H1 (cell line): Measurements from ENCODE around the gene COL5A2. TPM values are rescaled to one million over a fixed set of nuclear protein-coding genes. Genes with fewer than 3 reads are reported as not detected.

Experiments
- BCL11A ChIP-seq, 2 experiments: IDR thresholded peaks; one replicate each; pipeline ENCODE4 v1.6.1; 2011; ENCODE audit warnings: low read depth in 2 of 2, low read length in 2 of 2, mild to moderate bottlenecking in 2 of 2
- E2F6 ChIP-seq: IDR thresholded peaks from 2 replicates; pipeline ENCODE4 v1.6.1; 2012; ENCODE audit warnings: inconsistent platforms
- GTF2F1 ChIP-seq: IDR thresholded peaks from 2 replicates; pipeline ENCODE4 v1.6.1; 2012; ENCODE audit warnings: low read depth, low read length, improper control_type of control experiment, borderline replicate concordance
- POU5F1 ChIP-seq: IDR thresholded peaks from 2 replicates; pipeline ENCODE4 v1.6.1; 2011; ENCODE audit warnings: low read depth, mild to moderate bottlenecking, low read length, moderate library complexity
- USF2 ChIP-seq: IDR thresholded peaks from 2 replicates; pipeline ENCODE4 v1.6.1; 2011; ENCODE audit warnings: low read length, improper control_type of control experiment
- polyA plus RNA-seq, 7 experiments: library from polyadenylated mRNA; depleted of rRNA in 3 of 7; stranded (reverse) in 5 of 7; unstranded in 2 of 7; fragments of >200 nt in 5 of 7; fragments of 200-250 nt in 2 of 7; gene quantifications; 1 replicate in 5 of 7; 2 replicates in 1 of 7; 4 replicates in 1 of 7; pipeline versions ENCODE4 v1.2.1 to v1.2.3, GENCODE V29; 2011 to 2013; ENCODE audit warnings: missing spikeins in 2 of 7, mixed read lengths in 2 of 7
- total RNA-seq: library from RNA; stranded (reverse); fragmentation: NEBNext Ultra II Directional; extraction: Animal tissue kit (Norgen Biotek cat#: 25700); gene quantifications from 2 replicates; pipeline ENCODE4 v1.2.1, GENCODE V29; 2021

COL5A2 gene
- total and polyA plus RNA-seq, 2 of the 8 experiments (the other 6 are each of a cell fraction or from before 2014, with no cell fraction given): 4.7 to 24.2 TPM

DNA sequence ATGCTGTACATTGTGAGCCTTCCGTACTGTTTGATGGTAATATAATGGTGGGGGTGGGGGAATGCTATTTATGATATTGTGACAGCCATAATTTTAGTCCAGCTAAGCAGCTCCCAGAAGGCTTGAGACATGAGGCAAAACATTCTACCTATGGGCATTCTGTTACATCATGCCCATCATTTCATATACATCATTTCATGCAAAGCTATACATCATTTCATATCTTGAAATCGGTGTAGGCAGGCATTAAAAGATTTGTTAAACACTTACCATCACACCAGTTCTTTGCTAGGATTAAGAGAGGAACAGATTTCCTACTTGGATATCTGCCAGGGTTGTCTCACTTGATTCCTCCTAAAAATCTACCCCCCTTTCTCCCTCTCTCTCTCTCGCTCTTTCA is 84.5 kb downstream of the COL5A2 start (continued):
- TF ChIP-seq E2F6 (no peak), USF2 (no peak), BCL11A (IDR thresholded peaks at IDR 0.05; ENCODE audit: low read depth in 2 of 2, low read length in 2 of 2) (no peak), POU5F1 (no peak), GTF2F1 (no peak)
